Measurements from ENCODE around the gene CMIP.

- TF ChIP-seq POLR2A (IDR thresholded peaks at IDR 0.05; ENCODE audit: low read depth, low read length) (no peak), CHD2 (IDR thresholded peaks at IDR 0.05; ENCODE audit: borderline replicate concordance, low read depth, low read length) (no peak), CTCF (IDR thresholded peaks at IDR 0.05 in 2 of 3, conservative IDR thresholded peaks at IDR 0.05 in 1 of 3; ENCODE audit: control insufficient read depth in 2 of 3, extremely low read depth in 1 of 3, insufficient read depth in 1 of 3, low read depth in 3 of 3, low read length in 3 of 3) (no peak), REST (IDR thresholded peaks at IDR 0.05; ENCODE audit: low read depth, low read length) (no peak), CBX5 (IDR thresholded peaks at IDR 0.05; ENCODE audit: low read depth) (no peak)
- TF ChIP-seq, protein P1, sequence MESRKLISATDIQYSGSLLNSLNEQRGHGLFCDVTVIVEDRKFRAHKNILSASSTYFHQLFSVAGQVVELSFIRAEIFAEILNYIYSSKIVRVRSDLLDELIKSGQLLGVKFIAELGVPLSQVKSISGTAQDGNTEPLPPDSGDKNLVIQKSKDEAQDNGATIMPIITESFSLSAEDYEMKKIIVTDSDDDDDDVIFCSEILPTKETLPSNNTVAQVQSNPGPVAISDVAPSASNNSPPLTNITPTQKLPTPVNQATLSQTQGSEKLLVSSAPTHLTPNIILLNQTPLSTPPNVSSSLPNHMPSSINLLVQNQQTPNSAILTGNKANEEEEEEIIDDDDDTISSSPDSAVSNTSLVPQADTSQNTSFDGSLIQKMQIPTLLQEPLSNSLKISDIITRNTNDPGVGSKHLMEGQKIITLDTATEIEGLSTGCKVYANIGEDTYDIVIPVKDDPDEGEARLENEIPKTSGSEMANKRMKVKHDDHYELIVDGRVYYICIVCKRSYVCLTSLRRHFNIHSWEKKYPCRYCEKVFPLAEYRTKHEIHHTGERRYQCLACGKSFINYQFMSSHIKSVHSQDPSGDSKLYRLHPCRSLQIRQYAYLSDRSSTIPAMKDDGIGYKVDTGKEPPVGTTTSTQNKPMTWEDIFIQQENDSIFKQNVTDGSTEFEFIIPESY (IDR thresholded peaks at IDR 0.05): no peak
Measured at GRCh38 chr16:81718637-81719036, 274.0 kb downstream of the CMIP start.

Measured in GM12878 (cell line).